Stromal cell of bone marrow (primary cell): Measurements from ENCODE around the gene NALF2.

Experiments
- DNase-seq: peaks from one replicate; pipeline ENCODE4 v3.0.0-alpha.2; 2012; ENCODE audit warnings: low read depth

The NALF2 gene

GRCh38 chrX:69503782-69504625, at the start of gene NALF2:
NALF2 (plus strand) TSS chrX:69504326; CDS start chrX:69505283, 957 bp downstream.
- peak; percentile 6 for DNase-seq

DNA sequence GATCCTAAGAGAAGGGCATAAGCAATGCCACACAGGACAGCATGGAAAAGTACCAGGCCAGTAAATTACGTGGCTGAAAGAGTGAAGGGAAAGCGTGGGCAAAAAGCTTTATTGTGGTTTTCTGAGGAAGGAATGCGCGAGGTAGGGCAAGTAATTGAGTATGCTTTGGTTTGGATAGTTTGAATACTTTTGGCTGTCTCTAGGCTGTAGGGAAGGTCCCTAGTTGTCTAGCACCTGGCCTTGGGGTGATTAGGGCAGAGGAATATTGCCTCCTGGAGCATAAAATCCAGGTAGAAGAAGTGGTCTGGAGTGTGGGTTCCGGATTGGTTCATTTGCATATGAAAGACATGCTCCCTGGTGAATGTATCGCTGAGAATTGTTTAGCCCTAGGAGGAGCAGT, 46.4 kb upstream of the NALF2 start:
- DNase-seq: no peak

GRCh38 chrX:69466546-69466945, 37.6 kb upstream of the NALF2 start:
- DNase-seq: no peak

GRCh38 chrX:69469975-69470374, 34.2 kb upstream of the NALF2 start:
- no peak for DNase-seq

DNA sequence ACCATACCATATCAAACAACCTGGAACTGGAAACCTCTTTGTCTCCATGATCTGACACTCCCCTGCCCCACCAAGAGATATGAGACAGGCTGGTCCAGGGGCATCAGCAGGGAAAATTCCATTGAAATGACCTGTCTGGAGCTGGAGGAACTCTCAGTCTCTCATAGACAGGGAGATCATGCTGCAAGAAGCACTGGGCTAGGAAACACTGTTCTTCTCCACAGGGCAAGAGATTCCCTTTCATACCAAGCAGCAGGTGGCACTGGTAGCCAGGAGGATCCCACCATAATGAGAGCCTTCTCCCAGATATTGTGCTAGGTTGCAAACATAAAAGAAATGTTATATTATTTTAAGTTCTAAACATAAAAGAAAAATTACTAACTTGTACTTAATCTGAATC, 14.5 kb upstream of the NALF2 start:
- DNase-seq: no peak

DNA sequence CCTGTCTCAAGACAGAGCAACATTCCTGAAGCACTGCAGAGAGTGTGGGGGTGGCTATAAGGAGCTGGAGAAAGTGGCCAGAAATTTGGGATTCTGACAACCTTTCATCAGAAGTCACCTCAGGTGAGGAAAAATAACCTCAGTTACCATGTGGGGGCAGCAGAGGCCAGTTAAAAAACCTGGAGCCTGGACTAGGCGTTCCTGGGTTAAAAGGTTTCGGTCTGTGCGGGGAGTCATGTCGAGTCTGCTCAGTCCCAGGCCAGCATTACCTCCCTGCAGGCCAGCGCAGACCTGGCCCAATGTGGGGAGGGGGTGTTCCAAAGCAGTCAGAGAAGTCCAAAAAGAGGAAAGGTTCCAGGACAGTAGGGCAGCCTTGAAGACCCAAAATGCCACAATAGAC, 10.9 kb upstream of the NALF2 start:
- DNase-seq: no peak

GRCh38 chrX:69493766-69494165, 10.4 kb upstream of the NALF2 start:
- no peak for DNase-seq

DNA sequence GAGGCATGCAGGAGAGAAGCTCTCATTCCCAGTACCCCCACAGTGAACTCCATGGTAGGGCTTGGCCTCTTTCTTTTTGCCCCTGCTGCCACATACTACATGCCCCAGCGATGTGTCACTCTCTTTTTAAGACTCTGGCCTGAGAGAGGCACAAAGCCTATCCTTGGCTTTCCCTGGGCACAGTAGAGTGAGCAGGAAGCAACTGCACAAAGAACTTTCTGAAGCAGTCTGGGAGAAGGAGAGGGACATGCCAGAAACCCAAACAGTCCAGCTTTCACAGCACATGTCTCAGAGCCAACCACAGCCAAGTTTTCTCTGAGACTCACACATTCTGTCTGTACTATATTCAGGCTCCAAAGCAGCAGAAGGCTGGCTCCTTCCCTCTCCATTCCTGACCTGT, 7.9 kb upstream of the NALF2 start:
- DNase-seq: no peak

DNA sequence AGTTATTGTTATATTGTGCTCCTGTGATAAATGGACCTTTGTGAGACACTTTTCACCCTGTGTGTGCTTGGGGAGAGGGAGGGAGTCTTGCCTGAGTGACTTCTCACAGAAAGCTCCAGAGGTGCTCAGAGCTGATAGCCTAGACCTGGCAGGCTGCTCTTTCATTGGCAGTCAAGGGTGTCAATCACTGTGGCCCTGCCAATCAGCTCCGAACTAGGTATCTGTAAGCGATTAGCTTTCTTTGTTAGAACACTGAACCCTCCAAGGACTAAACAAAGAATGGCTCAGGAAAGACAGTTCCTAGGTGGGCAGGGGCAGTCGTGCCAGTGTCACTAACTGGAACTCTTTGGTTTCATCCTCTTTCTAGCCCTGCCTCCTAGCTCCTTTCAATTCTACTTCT, 2.7 kb upstream of the NALF2 start:
- no peak for DNase-seq

DNA sequence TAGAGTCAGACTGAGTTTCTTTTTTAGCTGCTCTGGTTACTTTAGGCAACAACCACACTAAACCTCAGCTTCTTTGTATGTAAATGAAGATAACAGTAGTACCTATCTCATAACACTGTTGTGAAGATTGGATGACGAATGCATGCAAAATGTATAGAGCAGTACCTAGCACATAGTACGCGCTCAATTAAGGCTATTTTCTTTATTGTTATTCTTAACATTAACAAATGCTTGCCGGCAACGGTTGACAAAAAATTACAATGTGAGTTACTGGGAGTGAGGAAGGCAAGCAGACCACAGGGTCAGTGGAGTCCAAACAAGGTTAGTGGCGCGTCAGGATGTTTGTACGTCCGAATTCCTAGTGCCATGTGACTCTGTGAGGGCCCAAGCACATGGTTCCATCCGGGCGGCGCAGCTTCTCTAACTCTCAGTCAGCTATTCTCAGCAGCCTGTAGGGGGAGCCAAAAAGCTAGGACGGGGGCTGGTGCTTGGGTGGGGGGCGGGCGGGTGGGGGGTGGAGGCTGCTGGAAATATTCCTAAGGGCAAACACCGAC, 821 bp upstream of the NALF2 start:
- DNase-seq: no peak

DNA sequence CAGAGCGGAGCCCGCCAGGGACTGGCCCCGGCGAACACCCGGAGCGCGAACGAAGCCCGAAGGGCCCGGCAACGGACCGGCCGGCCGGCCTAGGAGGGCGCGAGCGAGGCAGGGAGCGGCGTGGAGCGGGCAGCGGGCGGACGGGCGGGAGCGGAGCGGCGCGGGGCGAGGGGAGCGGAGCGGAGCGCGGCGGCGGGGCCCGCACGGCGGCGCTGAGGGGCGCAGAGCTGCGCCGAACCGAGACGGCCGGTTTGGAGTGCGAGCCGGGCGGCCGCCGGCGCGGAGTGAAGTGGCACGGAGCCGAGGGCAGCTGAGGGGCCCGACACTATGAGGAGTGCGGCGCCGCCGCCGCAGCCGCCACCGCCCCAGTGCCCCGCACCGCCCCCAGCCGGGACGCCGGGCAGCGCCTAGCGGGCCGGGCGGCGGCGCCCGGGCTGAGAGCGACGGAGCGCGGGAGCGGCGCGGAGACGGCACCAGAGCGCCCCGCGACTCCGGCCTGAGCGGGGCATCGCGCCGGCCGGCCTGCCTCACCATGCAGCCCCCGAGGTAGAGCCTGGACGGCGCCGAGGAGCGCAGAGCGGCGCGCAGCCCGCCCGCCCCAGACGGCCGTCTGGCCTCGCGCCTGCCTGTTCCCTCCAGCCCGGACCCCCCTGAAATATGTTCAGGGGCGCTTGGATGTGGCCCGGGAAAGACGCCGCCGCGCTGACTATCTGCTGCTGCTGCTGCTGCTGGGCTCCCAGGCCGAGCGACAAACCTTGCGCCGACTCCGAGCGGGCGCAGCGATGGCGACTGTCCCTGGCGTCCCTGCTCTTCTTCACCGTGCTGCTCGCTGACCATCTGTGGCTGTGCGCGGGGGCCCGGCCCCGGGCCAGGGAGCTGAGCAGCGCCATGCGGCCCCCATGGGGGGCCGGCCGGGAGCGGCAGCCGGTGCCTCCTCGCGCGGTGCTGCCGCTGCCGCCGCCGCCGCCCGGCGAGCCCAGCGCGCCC, 793 bp downstream of the NALF2 start:
- no peak for DNase-seq

DNA sequence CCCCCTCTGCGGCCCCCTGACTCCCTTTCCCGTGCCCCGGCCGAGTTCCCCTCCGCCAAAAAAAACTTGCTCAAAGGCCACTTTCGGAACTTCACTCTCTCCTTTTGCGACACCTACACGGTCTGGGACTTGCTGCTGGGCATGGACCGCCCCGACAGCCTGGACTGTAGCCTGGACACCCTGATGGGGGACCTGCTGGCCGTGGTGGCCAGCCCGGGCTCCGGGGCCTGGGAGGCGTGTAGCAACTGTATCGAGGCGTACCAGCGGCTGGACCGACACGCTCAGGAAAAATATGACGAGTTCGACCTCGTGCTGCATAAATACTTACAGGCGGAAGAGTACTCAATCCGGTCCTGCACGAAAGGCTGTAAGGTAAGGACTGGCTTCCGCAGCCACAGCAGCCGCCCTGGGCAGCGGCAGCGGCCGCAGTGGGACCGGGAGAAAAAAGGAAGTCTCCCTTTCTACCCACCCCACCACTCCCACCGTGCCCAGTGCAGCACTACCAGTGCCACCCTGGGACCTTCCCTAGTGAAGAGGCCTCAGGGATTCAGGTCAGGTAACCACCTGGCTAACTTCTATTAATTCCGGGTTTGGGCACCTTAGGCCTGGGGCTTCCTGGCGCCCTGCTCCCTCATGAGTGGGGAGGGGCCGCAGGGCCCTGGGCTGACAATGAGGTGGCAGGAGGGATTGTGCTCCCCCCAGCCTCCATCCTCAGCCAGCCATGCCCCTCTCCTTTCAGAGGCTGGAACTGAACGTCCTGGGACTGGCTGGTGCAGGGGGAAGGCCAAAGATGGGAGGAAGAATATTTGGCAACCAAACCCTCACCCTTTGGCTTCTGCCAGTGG, 1.9 kb downstream of the NALF2 start:
- no peak for DNase-seq

DNA sequence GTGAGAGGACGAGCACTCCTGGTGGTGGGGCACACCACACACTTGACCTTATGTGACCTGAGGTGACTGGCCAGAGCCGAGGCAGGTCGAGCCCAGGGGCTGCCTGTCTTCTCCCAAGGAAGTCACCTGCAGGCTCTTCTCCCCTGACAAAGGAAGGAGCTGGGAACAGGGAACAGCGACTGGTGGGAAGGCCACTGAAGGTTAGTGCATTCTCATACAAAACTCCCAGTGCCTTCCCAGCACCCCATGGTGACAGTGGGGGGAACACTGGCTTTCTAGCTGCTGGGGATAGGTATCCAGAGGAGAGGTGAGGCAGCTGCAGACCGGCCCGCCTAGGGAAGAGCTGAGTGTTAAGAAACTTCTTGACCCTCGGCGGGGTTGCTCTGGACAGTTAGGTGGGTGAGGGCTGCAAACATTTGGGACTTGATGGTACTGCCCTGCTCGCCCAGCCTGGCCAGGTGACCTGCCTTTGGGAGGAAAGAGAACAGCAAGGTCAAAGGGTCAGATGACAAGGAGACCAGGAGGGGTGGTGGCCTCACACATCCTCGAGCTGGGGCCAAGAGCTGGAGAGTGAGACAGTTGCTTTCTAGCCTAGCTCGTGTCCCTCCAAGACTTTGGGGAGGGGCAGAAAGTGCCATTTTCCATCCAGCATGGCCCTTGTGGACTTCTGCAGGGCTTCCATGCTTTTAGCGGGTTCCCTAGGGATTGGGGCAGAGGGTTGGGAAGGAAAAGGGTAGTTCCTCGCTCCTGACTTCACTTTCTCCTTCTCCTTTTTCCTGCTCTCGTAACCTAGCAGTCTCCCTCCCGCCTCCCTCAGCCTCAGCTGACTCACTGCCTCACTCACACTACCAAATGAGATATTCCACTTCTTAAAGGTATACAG, 2.7 kb downstream of the NALF2 start:
- no peak for DNase-seq

DNA sequence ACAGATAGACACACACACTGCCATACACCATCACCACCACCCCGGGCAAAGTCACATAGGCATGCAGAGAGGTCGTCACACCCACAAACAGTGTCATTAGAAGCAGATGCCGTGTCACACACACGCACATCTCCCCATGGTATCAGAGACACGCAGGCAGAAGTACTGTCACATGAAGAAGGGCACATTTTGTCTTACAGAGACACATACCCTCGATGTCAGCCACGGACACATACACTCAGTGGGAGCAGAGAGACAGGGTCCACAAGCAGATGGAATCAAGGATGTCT, 3.3 kb downstream of the NALF2 start:
- no peak for DNase-seq

- no peak for DNase-seq
Observed at GRCh38 chrX:69508610-69509009, 4.5 kb downstream of the NALF2 start.

DNA sequence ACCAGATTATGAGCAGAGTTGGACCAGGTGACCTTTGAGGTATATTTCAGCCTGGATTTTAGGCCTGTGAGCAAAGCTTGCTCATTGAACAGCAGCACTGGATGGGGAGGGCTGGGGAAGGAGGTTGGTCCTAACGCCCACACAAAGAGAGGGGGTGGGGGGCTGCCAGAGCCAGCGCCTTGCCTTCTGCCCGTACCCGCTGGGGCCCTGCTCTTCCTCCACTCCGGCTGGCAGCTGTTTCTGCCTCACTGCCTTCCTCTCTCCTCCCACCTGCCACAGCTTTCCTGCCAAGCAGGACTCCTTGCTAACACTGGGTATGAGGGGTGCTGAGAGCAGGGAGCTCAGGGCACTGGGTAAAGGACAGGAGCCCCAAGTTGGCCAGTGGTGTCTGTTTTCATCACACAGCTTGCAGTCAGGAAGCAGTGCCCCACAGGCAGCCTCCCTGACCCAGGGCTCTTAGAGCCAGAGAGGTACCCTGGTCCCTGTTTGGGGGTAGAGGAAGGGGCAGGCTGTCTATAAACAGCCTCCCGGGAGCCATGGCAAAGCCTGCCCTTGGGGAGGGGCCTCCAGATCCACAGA, 6.1 kb downstream of the NALF2 start:
- no peak for DNase-seq

DNA sequence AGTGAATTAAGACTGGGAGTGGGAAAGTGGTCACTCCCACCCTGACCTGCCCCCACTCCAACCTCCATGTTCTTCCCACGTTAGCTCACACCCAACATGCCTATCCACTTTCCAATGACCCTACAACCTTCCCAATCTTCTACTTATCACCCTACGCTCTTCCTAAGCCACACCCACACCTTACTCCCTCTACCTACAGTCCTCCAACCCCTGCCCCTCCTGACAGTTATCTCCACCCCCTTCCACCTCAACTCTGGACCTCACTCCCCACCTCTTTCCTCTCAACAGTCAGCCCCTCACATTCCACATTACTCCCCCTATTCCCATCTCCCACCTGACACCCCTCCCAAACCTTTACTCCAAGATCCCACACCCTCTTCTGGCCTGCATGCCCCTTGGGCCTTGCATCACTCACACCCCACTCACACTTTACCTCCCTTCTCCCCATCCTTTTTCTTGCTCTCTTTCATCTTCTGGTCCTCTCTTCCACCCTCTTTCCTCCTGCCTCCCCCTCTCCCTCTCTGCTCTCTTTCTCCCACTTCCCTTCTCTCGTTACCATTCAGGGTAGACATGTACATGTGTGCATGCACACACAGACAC, 6.9 kb downstream of the NALF2 start:
- DNase-seq: no peak

DNA sequence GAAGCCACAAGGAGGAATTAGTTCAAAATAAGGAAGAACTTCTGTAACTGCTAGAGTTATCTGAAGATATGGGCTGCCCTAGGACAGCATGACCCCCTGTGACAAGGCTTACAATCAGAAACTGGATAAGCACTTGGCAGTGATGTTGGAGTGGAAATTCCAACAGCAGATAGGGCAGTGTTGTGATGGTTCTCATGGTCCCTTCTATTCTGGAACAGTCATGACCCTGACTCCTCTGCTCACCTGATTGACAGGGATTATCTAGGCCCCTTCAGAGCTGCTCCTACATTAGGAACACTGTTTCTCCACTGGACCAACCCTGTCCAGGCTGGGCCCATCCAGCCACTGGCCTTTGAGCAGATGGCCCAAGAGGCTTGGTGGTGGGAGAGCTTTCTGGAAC, 17.9 kb downstream of the NALF2 start:
- no peak for DNase-seq

DNA sequence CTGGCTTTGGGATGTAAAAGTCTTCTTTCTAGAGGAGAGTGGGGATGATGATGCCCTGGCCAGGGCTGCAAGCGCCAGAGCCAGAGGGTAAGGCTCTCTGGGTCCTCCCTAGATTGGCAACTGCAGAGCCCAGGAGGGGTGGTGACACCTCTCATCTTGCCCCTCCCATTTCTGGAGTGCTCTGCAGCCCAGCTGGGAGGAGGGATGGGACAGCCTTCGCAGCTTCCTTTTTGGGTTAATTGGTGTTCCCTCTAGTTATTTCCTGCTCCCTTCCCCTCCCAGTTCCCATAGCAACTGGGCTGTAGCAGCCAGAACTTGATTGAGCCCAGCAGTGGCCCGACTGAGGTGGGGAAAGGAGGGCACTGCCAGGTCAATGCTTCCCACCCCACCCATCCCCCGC, 19.2 kb downstream of the NALF2 start:
- no peak for DNase-seq

- DNase-seq: no peak
Observed at GRCh38 chrX:69524781-69525363, 20.7 kb downstream of the NALF2 start.
